SK-N-SH treated with all-trans-retinoic acid at 6 μM for 48 hours (cell line): ENCODE data around the gene ITGB1BP1.

ENCODE experiments used
- ARNTL ChIP-seq: fragments of 450-650 bp; formaldehyde crosslinking; IDR thresholded peaks from 2 replicates; pipeline ENCODE4 v1.5.0; 2020; ENCODE audit warnings: low read depth, mild to moderate bottlenecking, moderate library complexity, borderline replicate concordance
- BACH2 ChIP-seq: fragments of 250-450 bp; sonication (Bioruptor Pico); IDR thresholded peaks from 2 replicates; pipeline ENCODE4 v1.9.0; 2021; ENCODE audit warnings: mild to moderate bottlenecking, borderline replicate concordance
- CREB5 ChIP-seq: fragments of 250-450 bp; sonication (Bioruptor Pico); IDR thresholded peaks from 2 replicates; pipeline ENCODE4 v1.5.1; 2020; ENCODE audit warnings: low read depth, mild to moderate bottlenecking, moderate library complexity
- CSDC2 ChIP-seq: fragments of 250-450 bp; sonication (Bioruptor Pico); IDR thresholded peaks from 2 replicates; pipeline ENCODE4 v1.5.0; 2020; ENCODE audit warnings: mild to moderate bottlenecking, moderate library complexity
- PATZ1 ChIP-seq: fragments of 250-450 bp; sonication (Bioruptor Pico); IDR thresholded peaks from 2 replicates; pipeline ENCODE4 v1.8.0; 2020; ENCODE audit warnings: mild to moderate bottlenecking, moderate library complexity, borderline replicate concordance
- RARB ChIP-seq: fragments of 250-450 bp; sonication (Bioruptor Pico); IDR thresholded peaks from 2 replicates; pipeline ENCODE4 v1.8.0; 2021; ENCODE audit warnings: mild to moderate bottlenecking, moderate library complexity
- TOX ChIP-seq: fragments of 250-450 bp; sonication (Bioruptor Pico); IDR thresholded peaks from 2 replicates; pipeline ENCODE4 v1.8.0; 2021; ENCODE audit warnings: mild to moderate bottlenecking, moderate library complexity, borderline replicate concordance
- ZFP30 ChIP-seq: fragments of 450-650 bp; formaldehyde crosslinking; IDR thresholded peaks from 2 replicates; pipeline ENCODE4 v1.5.0; 2022; ENCODE audit warnings: mild to moderate bottlenecking, moderate library complexity
- ZNF70 ChIP-seq: fragments of 450-650 bp; formaldehyde crosslinking; IDR thresholded peaks from 2 replicates; pipeline ENCODE4 v1.5.0; 2020; ENCODE audit warnings: mild to moderate bottlenecking, moderate library complexity

DNA sequence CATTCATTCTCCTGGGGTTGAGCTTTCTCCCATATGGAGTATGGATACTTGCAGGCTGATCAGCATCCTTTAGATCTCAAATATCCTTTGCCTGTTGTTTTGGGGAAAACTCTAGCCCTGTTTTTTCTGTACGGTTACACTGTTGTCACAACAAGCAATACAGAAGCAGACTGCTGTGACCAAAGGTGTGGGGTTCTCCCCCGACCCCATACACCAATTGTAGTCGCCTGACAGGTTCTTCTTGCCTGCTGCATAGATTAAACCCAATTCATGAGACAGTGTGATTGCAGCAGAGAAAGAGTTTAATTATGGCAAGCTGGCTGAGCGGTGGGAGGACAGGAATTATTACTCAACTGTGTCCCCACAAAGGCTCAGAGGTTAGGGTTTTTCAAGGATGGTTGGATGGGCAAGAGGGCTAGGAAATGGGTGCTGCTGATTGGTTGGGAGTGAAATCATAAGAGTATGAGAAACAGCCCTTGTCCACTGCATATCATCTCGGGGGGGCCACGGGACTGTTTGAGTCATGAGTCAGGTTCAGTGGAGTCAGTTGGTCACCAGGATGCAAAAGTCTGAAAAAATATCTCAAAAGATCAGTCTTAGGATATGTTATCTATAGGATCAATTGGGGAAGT lies 40.6 kb downstream of the ITGB1BP1 start:
- TF ChIP-seq ZNF70 (no peak), TOX (CRISPR knock-in tag) (no peak), CREB5 (CRISPR knock-in tag) (no peak), BACH2 (CRISPR knock-in tag) (no peak), ARNTL (CRISPR knock-in tag) (no peak), CSDC2 (CRISPR knock-in tag) (no peak), PATZ1 (CRISPR knock-in tag) (no peak), ZFP30 (CRISPR knock-in tag) (no peak), RARB (no peak)
